Right forelimb (tissue), 1 donor: ENCODE data around the gene PEMT.
"Not testable (repeated sequence)": the region's sequence is repeated elsewhere in the genome, so short reads cannot be mapped to it uniquely, and the experiment has no call there.

Experiments used
- DNase-seq: peaks from one replicate; pipeline ENCODE4 v3.0.0-alpha.2; 2018

The PEMT gene

DNA sequence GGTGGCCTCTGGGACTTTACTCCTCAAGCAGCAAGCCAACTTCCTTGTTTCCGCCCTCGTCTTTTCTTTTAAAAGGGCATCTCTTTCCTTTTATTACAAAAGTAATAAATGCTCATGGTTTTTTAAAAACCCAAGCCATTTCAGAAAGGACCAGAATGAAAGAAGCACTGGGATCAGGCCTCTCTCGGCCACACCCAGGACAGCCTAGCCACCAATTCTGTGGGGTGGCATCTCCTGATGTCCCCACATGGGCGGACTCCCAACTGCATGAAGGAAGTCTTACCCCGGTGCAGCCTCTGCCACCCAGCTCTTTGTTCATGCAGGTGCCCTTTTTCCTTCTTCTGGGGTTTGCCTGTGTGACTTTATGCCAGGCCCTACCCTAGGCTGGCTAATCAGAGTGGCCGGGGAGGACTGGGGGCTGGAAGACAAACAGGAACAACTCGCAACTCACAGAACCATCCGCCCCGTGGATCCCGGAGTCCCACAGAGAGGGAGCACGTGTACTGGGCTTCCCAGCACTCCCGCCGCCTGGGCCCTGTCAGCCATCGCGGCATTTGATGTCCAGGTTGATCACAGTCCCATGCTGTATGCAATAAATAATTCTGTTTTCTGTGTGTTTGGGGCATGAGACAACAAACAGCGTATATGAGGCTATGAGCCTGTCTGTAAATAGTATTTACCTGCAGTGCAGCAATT lies 92.8 kb downstream of the PEMT start:
- DNase-seq = no peak

DNA sequence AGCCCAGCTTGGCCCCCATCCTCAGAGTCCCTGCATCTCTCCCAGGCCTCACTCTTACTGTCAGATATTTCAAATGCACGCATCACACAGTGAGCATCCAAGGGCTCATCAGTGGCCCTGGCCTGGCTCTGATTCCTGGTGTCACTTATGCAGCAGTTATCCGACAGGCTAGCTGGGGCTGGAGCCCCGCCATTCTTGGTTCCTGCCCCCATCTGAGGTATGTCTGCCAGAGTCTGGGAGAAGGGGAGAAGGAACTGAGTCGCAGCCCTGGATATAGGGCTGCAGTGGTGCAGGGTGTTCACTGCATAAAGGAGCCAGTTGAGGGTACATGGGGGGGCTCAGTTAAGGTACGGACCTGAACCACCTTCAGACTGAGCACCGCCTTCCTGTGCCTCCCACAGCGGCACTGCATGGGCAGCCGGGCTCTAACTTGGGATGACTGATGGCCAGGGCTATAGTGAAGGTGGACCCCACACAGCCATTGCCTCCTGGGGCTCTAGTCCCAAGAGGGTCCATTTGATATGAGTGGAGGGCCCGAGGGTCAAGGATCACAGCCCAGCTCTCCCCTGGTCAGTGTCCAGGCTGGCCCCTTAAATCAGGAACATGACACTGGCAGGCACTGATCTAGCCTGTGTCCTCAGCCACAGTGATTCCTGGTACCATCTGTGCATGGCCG lies 93.5 kb downstream of the PEMT start:
- DNase-seq = no peak

DNA sequence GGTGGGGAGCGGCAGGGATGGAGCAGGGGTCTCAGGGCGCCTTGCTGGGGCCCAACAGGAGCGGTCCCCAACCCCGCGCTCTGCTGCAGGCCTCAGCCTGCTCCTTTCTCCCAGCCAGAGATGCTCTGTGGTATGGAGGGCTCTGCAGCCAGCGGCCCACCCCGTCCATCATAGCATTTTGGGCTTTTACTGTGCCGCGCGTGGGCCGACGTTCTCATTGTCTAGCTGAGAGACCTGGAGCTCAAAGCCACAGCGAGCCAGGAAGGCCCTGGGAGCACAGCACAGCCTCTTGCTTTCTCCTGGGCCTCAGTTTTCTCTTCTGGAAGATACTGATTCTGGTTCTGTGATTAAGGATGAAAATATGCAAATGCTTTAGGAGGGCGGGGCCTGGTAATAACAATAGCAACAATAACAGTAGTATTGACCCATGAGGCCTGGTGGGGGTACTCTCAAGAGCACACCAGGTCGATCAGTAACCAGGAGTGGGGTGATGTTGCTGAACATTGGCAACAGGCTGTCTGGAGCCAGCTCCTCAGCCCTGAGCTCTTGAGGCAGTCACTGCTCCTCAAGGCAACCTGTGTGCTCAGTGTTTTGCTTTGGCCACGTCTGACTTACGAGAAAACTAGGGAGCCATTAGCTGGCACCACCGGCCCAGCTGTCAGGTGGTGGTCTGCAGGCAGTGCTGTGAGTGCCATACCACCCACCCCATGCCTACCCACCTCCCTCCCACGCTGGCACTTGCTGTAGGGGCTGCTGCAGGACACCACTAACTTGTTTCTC lies 94.3 kb downstream of the PEMT start:
- DNase-seq = peak; percentile 42

DNA sequence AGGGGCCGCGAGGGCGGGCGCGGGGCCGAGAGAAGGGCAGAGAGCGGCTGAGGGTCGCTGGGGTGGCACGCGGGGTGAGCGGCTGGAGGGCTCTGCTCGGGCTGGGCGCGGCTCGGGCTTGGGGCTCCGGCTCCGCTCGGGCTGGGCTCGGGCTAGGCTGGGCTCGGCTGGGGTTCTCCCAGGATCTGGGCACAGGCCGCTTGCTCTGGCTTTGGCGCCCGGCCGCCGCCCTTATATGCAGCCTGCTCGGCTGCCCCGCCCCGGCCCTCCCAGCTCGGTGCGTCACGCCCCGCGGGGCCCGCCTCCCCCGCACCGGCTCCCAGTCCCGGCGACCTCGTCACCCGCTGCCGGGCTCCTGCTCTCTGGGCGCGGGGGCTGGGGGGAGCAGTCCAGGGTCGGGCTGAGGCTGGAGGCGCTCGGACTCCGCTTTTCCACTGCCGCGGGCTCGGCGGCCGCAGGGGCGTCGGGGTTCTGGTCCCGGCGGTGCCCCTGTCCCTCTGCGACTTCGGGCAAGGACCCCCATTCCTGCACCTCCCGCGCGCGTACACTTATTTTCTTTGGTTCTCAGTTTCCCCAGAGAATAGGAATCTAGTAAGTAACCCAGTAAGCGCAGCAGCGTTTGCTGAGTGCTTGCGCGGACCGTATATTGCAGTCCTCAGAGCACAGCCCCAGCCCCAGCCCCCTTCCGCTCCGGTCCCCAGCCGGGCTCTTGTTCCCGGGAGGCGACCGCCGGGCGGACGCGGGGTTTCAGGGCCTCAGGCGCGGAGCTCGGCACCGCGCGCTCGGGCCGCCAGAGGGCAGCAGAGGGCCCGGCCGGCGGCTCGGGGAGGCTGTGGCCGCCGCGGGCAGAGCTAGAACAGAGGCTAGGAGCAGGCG lies 95.1 kb downstream of the PEMT start, which contains the start of gene RASD1:
Gene RASD1 (minus strand): TSS at position 207 of the 876 bp plus-strand sequence. CDS start 214 bp downstream, outside the sequence.
- peak; percentile 90 for DNase-seq

DNA sequence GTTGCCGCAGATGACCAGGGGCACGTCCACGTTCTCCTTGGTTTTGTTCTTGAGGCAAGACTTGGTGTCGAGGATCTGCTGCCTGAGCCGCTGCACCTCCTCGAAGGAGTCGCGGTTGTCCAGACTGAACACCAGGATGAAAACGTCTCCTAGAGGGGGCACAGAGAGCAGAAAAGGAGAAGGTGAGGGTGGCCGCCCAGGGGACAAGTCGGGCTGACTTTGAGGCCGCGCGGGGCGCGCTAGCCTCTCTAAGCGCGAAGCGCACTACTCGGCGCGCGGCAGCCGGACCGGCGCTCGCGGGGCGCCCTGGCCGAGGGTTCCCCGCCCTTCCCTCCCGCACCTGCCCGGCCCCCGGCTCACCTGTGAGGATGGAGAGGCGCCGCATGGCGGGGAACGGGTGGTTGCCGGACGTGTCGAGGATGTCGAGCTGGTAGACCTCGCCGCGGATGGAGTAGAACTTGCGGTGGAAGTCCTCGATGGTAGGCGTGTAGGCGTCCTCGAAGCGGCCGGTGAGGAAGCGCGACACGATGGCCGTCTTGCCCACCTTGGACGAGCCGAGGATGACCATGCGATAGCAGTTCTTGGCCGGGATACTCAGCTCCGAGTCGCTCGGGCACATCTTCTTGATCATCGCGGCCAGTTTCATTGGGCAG lies 95.8 kb downstream of the PEMT start:
- no peak for DNase-seq

DNA sequence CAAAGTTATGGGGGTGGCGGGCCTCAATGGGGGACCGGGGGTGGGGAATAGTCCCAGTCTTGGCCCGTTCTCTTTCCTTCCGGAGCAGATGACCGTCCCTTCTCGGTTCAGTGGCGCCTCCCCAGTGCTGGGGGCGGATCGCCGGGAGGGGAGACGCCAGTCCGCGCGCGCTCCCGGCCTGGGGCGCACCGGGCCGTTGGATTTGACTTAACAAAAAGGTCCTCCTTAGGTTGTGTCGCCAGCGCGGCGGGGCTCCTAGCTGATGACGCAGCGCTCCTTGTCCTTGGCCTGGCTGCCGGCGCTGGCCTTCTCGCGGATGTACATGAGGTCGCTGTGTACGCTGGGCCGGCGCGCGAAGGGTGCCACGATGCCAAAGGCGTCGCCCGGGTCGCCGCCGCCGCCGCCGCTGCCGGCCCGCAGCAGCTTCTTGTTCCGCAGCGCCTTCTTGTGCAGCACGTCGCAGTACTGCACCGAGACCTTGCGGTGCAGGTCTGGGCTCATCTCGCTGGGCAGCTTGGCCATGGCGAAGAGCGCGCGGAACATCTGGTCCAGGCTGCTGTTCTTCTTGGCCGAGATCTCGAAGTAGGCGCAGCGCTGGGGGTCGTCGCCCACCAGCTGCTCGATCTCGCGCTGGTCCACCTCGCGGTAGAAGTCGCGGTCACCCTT lies 96.5 kb downstream of the PEMT start:
- peak; percentile 76 for DNase-seq

DNA sequence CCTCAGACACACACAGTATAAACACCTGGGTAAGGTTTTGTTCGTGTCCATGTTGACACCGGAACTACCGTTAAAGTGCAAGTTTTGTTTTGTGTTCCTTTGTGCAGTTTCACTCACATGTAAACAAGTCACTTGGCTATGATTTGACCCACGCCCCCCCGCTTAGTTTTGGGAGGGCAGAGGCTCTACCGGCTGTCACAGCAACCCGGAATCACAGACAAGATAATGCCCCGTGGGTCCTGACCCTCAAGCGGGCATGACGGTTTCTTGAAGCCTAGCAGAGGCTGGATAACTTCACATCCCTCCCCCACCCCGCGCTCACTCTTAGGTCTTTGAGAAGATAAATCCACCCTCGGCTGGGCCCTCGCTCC lies 97.0 kb downstream of the PEMT start:
- DNase-seq = no peak

DNA sequence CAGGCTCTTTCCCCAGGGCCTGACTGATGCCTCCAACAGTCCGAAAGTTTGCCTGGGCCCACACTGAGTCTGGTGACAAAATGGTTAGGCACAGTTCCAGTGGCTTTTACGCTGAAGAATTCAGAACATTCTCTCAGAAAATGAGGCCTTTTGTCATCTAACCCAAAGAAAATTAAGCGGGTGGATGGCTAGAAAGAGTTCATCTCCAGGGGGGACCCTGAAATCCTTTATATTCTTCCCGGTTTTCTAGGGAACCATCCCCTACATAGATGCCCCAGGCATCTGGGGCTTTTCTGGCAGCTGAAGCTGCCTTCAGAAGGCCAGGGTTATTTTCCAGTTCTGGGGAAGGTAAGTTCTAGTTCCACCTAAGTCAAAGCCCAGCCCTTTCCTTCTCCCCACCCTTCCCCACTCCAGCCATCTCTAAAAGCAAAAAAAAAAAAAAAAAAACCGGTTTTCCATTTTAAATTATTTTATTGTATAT lies 97.5 kb downstream of the PEMT start:
- peak; percentile 39 for DNase-seq

DNA sequence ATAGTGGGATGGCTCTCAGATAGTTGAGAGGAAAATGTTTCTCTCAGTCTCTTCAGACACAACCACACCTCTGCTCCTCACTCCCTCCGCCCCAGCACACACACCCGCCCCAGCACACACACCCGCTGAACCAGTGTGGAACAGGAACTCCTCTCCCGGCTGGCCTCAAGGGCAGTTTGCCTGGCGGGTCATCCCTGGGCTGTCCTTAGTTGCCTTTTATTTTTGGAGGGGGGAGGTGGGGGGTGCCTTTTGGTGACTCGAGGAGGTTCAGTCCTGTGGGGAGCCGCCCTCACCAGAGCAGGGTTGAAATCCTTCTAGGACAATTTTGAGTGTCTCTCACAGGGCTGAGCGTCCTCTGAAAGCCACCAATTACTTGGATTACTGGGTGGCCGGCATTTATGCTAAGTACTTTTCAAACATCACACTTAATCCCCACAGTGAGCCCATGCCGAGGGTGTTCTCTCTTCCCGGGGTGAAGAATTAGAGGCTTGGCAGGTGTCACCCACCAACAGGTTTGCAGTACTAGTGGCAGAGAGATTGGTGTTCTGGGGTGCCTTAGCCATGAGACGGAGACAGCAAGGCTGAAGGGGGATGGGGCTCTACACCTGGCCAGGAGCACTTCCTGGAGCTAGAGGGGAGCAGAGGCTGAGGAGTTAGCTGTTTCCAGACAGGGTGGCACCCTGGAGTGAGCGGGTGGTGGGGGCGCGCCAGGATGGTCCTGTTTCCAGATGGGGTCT lies 98.1 kb downstream of the PEMT start:
- DNase-seq = peak; percentile 45

DNA sequence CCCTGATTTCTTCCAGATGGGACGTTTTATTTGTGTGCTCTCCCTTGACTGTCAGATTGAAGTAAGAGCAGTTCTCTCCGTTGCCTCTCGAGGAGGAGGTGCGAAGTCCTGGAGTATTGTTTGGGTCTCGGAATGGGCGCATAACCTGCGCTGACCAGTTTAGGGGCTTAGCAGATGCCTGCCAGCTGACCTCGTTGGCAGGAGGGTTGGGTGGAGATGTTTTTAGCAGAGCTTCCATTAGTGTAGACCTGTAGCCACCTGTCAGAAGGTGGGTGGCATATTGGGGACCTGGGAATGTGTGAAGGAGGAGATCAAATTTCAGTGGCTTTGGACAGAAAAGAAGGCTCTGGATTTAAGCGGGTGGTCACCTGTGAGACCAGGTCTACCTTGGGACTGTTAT lies 98.9 kb downstream of the PEMT start:
- no peak for DNase-seq

DNA sequence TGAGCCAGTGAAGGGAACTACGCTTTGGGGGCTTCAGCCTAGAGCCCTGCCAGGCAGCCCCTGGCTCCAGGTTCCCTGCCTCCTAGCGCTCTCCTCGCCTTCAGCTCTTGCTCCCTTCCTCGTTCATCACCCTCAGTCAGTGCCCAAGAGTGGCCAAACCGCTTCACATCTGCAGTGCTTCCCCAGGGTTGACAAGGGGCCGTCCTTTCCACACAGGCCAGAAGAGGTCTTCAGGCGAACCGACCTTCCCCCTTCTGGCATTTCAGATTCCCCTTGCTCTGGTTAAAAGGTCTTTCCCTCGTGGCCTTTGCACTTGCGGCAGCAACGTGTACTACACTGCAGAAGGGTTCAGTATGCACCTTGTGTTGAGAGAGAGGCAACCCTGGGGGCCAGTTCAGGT lies 99.4 kb downstream of the PEMT start:
- no peak for DNase-seq

DNA sequence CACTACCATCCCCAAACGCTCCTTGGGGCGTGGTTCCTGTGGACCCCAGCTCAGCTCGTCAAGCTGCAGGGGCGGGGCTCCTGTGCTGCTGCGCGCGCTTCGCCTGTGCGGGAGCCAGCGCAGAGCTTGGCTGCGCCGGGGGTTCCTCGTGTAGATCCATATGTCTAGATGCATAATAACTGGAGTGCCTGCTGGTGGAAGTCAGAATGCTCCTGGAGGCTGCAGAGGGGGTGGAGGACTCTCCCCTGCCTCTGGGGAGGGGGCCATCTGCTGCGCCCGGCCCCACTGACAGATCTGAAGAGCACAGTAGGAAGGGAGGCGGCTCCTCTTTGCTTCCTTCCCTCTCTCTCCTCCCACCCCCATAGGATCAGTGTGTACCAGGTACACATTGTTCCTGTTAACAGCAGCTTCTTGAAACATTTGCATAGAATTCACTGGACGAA lies 99.9 kb downstream of the PEMT start:
- DNase-seq = no peak

DNA sequence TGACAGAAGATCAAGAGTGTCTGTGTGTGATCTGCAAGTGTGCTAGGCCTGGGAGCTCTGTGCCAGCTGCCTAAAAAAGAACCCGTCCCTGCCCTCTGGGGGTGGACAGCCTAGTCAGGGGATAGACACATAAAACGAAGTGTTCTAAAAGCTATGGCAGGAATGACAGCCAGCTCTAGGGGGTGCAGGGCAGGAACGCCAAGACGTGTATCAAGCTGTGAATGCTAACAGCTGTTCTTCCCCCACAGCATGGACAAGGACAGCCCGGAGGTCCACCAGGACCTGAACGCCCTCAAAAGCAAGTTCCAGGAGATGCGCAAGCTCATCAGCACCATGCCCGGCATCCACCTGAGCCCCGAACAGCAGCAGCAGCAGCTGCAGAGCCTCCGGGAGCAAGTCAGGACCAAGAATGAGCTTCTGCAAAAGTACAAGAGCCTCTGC lies 100.5 kb downstream of the PEMT start:
- DNase-seq = no peak

DNA sequence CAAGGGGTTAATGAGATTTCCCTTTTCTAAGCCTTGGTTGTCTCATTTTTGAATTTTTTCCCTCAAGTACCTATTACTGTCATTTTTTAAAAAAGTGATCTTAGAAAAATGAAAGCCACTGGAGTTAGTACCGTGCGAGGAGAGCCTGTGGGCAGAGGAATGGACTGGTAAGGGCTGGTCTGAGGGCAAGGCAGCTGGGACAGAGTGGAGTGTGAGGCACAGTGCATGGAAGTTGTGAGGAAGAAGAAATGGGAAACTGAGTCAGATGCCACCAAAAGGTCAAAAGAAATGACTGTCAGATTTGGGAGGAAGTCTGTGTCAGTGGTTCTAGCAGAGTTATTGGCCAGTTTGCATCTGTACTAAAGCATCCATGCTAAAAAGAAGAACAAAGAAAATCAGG lies 103.5 kb downstream of the PEMT start:
- DNase-seq = no peak

DNA sequence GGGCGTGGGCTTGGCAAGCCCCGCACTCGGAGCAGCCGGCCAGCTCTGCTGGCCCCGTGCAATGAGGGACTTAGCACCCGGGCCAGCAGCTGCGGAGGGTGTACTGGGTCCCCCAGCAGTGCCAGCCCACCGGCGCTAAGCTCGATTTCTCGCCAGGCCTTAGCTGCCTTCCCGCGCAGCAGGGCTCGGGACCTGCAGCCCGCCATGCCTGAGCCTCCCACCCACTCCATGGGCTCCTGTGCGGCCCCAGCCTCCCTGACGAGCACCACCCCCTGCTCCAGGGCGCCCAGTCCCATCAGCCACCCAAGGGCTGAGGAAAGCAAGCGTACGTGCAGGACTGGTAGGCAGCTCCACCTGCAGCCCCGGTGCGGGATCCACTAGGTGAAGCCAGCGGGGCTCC lies 105.1 kb downstream of the PEMT start:
- not testable (repeated sequence) for DNase-seq

DNA sequence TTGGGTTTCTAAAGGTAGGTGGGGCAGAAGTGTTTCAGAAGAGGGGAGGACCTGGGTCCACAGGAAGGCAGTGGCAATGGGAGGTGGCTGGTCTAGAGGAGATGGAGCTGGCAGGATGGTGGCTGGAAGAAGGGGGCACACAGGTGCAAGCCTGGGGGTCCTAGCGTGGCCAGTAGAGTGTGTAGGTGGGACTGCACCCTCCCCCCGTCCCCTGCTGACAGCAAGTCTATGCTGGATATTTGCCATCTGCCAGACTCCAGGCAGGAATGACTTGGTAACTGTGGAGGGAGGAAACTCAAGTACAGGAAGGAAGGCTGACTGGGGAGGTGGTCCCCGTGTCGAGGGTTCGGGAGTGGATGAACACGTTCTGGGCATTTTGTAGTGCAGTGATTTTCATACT lies 106.1 kb downstream of the PEMT start:
- no peak for DNase-seq

DNA sequence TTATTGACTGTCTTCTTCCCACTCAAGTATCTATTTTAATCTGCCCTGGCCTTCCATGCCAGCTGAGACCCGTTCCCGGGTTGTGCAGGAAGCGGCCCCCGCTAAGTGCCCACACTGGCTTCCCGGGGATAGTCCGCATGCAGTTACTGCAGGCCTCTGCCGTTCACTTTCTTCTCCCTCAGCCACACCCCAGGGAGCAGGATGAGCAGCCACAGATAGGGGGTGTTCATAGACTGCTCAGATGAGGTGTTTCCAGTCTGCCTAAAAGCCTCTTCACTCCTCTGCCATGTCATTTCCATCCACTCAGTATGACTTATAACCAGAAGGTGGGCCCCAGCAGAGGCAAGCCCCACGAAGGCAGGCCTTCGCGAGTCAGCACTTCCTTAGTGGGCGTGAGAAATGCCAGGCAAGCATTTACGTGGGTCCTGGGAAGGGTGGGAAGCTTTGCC lies 107.0 kb downstream of the PEMT start:
- no peak for DNase-seq

DNA sequence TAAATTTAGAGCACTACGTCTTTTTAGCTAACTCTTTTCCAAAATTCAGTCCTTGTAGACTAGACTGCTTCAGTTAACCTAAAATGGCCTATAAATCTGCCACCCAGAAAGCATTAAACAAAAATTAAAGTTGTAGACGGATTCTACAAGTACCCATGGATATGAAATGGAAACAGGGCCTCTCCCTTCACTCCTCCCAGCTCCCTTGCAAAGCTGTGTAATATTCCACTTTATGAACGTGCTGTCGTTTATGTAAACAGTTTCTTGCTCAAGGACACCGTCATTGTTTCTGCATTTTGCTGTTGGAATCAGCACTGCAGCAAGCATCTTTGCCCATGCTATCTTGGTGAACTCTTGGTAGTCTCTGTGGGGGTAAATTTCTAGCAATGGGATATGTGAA lies 109.6 kb downstream of the PEMT start:
- DNase-seq = no peak

DNA sequence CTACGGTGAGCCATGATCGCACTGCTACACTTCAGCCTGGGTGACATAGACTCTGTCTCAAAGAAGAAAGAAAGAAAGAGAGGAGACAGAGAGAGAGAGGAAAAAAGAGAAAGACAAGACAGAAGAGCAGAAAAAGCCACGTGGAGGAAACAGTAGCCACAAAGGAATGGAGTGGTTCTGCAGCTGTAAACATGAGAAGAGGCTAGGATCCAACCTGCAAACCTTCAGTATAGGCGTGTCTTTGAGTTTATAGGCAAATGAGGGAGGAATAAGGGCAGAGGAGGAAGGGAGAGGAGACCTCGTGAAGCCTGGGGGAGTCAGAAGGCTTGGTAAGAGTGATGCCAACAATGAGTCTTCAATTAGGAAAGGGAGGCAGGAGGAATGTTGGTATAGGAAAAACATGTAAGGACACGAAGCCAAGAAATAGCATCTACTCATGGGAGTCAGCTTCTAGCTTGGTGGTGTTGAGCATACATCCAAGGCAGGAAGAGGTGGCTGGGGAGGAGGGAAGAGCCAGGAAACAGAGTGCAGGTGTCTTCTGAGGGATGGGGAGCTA lies 110.8 kb downstream of the PEMT start:
- no peak for DNase-seq

DNA sequence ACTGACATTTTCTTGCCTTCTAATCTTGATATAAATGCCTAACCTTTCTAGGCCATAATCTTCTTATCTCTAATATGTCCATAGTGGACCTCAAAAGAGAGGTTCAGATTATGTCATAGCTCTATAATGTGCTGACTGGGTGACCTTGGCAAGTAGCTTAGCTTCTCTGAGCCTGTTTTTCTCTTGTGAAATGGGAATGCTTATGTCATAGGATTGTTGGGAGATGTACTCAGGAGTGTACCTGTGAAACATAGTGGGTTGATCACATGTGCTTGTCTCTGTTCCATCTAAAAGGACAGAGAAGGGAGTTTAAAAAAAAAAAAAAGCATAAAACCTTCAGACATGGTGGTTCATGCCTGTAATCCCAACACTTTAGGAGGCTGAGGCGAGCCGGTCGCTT lies 112.3 kb downstream of the PEMT start:
- no peak for DNase-seq
